Cardiac muscle cell (in vitro differentiated cells and primary cell): ENCODE data around the gene NUDT5. TPM values are rescaled to one million over a fixed set of nuclear protein-coding genes. Genes with fewer than 3 reads are reported as not detected.

Experiments used
- DNase-seq, 2 donors: peaks; one replicate each; pipeline versions ENCODE4 v3.0.0 to v3.0.0-alpha.2; 2010 to 2017; ENCODE audit warnings: low read depth in 1 of 2, low spot score in 1 of 2
- H3K27ac ChIP-seq: fragments of 200-600 bp; sonication (generic); 2 replicates; pipeline ENCODE4 v1.5.1; 2016
- H3K27me3 ChIP-seq: fragments of 200-600 bp; sonication (generic); 2 replicates; pipeline ENCODE4 v1.6.0; 2016; ENCODE audit warnings: control low read depth
- H3K36me3 ChIP-seq: fragments of 200-600 bp; sonication (generic); 2 replicates; pipeline ENCODE4 v1.5.1; 2016; ENCODE audit warnings: control low read depth
- H3K4me1 ChIP-seq: fragments of 200-600 bp; sonication (generic); 2 replicates; pipeline ENCODE4 v1.8.1; 2017; ENCODE audit warnings: low read depth, mild to moderate bottlenecking, mixed run types
- H3K4me3 ChIP-seq: fragments of 200-600 bp; sonication (generic); 2 replicates; pipeline ENCODE4 v1.5.1; 2016; ENCODE audit warnings: mild to moderate bottlenecking
- H3K9me3 ChIP-seq: fragments of 200-600 bp; sonication (generic); 2 replicates; pipeline ENCODE4 v1.5.1; 2017; ENCODE audit warnings: low read depth, mild to moderate bottlenecking, control low read depth
- polyA plus RNA-seq: library from polyadenylated mRNA; unstranded; fragments of >200 nt; fragmentation: Nextera tagmentation; extraction: Ambion mirVana; gene quantifications from 2 replicates; pipeline ENCODE4 v1.2.1, GENCODE V29; 2016
- total RNA-seq: library from RNA; depleted of rRNA; stranded (reverse); fragments of >200 nt; gene quantifications from 2 replicates; pipeline ENCODE4 v1.2.3, GENCODE V29; 2016
- TF ChIP-seq, protein P1 (sequence below): IDR thresholded peaks from 2 replicates; pipeline ENCODE4 v1.5.1; 2012; ENCODE audit warnings: low read depth, mild to moderate bottlenecking, low read length

NUDT5 gene
- total and polyA plus RNA-seq, 2 experiments from 2014 or later: 49.3 to 122 TPM

DNA sequence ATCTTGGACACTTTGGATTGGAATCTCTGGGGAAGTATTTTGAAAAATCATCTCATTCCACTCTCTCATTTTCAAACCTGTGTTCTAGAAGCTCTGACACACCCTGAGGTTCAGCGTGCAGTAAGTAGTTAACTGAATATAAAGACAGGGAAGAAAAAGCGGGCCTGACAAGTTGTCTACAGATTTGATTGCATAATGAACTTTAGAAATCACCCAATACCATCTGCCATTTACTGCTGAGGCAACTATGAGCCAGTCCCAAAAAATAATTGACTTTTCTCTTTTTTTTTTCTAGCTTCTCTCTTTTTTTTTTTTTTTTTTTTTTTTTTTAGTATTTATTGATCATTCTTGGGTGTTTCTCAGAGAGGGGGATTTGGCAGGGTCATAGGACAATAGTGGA lies 29.8 kb upstream of the NUDT5 start:
- H3K9me3 ChIP-seq: no peaks in the 10 kb centered on the region
- DNase-seq: no peak
- no peaks in the 10 kb centered on the region for H3K27me3 ChIP-seq
- no peak overlapping the region for H3K4me3 ChIP-seq
- H3K4me1 ChIP-seq: no peaks in the 10 kb centered on the region
- TF ChIP-seq, protein P1, sequence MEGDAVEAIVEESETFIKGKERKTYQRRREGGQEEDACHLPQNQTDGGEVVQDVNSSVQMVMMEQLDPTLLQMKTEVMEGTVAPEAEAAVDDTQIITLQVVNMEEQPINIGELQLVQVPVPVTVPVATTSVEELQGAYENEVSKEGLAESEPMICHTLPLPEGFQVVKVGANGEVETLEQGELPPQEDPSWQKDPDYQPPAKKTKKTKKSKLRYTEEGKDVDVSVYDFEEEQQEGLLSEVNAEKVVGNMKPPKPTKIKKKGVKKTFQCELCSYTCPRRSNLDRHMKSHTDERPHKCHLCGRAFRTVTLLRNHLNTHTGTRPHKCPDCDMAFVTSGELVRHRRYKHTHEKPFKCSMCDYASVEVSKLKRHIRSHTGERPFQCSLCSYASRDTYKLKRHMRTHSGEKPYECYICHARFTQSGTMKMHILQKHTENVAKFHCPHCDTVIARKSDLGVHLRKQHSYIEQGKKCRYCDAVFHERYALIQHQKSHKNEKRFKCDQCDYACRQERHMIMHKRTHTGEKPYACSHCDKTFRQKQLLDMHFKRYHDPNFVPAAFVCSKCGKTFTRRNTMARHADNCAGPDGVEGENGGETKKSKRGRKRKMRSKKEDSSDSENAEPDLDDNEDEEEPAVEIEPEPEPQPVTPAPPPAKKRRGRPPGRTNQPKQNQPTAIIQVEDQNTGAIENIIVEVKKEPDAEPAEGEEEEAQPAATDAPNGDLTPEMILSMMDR: no peak
- H3K36me3 ChIP-seq: peaks cover 3% of the 10 kb centered on the region
- no peak overlapping the region for H3K27ac ChIP-seq

DNA sequence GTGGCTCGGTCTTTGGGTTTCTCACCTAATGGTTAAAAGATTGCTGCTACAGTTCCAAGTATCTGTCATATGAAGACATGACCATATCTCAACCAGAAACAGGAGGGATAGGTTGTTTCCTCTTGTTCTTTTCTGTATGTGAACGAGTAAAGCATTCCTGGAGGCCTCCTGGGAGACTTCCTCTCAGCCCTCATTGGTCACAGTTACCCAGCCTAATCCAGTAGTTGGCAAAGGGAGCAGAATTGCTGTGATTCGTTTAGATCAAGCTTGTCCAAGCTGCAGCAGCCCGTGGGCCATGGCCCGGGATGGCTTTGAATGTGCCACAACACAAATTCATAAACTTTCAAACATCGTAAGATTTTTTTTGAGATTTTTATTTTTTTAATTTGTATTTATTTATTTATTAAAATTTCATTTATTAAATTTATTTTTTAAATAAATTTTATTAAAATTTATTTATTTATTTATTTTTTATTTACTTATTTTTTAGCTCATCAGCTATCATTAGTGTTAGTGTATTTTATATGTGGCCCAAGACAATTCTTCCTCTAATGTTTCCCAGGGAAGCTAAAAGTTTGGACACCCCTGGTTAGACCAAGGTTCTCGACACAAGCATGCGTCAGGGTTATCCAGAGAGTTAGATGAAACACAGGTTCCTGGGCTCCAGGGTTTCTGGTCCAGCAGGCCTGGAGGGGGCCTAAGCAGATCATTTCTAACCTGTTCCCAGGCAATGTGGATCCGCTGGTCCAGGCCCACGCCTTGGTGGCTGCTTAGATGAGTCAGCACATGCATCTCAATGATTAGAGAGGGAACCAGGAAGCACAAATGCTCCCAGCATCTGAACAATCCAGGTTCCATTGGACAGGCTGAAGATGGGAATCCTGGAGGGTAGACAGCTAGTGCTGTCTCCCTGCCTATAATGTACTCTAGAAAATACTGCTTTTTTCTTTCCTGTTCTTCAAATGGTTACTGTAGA lies 25.9 kb upstream of the NUDT5 start:
- Histone ChIP-seq H3K4me3 (no peak overlapping the region), H3K36me3 (peaks cover 11% of the 10 kb centered on the region), H3K27ac (no peak overlapping the region), H3K9me3 (no peaks in the 10 kb centered on the region), H3K27me3 (no peaks in the 10 kb centered on the region), H3K4me1 (peaks cover under 1% of the 10 kb centered on the region)
- TF ChIP-seq, protein P1: no peak
- DNase-seq: peak in 1 of 2 donors; percentile 21

DNA sequence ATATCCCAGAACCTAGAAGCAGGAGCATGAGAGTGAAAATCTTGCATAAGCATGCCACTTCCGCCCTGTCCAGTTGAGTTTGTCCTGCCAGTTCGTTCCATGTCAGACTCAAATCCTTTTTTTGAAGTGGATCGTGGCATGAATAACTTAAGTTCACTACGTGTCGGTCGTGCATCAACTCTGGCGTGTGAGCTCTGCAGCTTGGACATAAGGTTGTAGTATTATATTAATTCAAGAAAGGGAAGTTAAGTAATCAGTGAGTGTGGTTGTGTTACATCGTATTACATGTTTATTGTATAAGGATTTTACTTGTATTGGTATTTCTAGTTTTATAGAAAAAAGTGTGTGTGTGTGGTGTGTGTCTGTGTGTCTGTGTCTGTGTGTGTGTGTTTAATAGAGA lies 23.3 kb upstream of the NUDT5 start:
- Histone ChIP-seq H3K36me3 (peaks cover 11% of the 10 kb centered on the region), H3K4me3 (no peak overlapping the region), H3K27ac (no peak overlapping the region), H3K9me3 (no peaks in the 10 kb centered on the region), H3K27me3 (no peaks in the 10 kb centered on the region), H3K4me1 (peaks cover 6% of the 10 kb centered on the region)
- TF ChIP-seq, protein P1: no peak
- no peak for DNase-seq

DNA sequence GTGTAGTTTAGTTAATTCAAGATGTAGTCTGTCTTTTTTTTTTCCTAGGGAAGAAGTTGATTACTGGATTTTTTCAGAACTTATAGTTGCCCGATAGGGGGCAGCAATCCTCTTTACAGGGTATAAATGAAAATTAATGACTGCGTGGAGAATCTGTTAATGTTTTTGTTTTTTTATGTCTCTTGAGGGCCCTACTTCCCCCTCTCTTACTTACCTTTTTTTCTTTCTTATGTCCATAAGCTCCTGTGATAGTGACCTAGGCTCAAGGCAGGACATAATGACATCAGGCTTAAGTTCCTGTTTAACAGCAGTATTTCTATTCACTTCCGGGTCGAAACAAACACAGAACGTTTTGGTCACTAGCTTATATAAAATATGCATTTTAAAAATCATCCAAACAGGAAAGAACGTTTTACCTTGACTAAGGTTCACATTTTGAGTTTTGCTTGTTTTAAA lies 19.1 kb upstream of the NUDT5 start:
- Histone ChIP-seq H3K36me3 (peaks cover 37% of the 10 kb centered on the region), H3K27me3 (no peaks in the 10 kb centered on the region)
- peak; percentile 68 to 73 for DNase-seq

DNA sequence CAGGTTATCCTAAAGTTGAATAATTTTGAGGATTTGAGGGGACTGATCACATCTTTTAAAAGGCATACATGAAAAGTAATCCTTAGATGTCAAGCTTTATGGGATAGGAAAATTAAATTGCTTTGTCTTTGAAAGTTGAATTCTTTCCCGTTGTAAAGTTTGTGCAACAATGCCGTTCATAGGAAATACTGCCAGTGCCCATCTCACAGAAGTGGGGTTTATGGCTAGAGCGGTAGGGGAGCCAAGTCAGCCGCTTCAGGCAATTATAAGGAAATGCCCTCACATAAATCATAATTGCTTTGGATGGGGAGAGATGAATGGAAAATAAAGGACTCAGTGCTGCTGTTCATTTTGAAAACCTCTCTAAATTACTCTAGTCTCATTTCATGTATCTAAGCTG lies 18.4 kb upstream of the NUDT5 start:
- H3K4me1 ChIP-seq: peaks cover 6% of the 10 kb centered on the region
- no peak for DNase-seq
- peak overlapping the region; percentile 44 for H3K27ac ChIP-seq
- H3K27me3 ChIP-seq: no peaks in the 10 kb centered on the region
- H3K36me3 ChIP-seq: peaks cover 37% of the 10 kb centered on the region
- H3K4me3 ChIP-seq: no peak overlapping the region
- H3K9me3 ChIP-seq: no peaks in the 10 kb centered on the region
- TF ChIP-seq, protein P1: no peak

More for the DNA sequence above, 19.1 kb upstream of the NUDT5 start:
- no peak overlapping the region for H3K4me3 ChIP-seq
- peaks cover 6% of the 10 kb centered on the region for H3K4me1 ChIP-seq
- no peaks in the 10 kb centered on the region for H3K9me3 ChIP-seq
- TF ChIP-seq, protein P1: peak; percentile 71
- H3K27ac ChIP-seq: no peak overlapping the region
